Thyroid gland (tissue), 4 donors: Measurements from ENCODE around the gene NAALADL2. TPM values are rescaled to one million over a fixed set of nuclear protein-coding genes. Genes with fewer than 3 reads are reported as not detected.

Experiments used
- DNase-seq, 2 donors: peaks; one replicate each; pipeline ENCODE4 v3.0.0-alpha.2; 2019
- H3K27ac ChIP-seq, 3 donors: fragments of 200-600 bp; sonication (generic); 1 replicate in 2 of 3; 2 replicates in 1 of 3; pipeline ENCODE4 v1.5.1; 2016 to 2019; ENCODE audit warnings: mild to moderate bottlenecking in 1 of 3, moderate library complexity in 1 of 3
- H3K27me3 ChIP-seq: fragments of 200-600 bp; sonication (generic); one replicate; pipeline ENCODE4 v1.5.1; 2019
- H3K36me3 ChIP-seq, 2 donors: fragments of 200-600 bp; sonication (generic); one replicate each; pipeline ENCODE4 v1.5.1; 2016 to 2019
- H3K4me1 ChIP-seq, 2 donors: fragments of 200-600 bp; sonication (generic); one replicate each; pipeline ENCODE4 v1.5.1; 2017 to 2019
- H3K4me3 ChIP-seq, 3 donors: fragments of 200-600 bp; sonication (generic); replicated peaks in 1 of 3; 1 replicate in 2 of 3; 2 replicates in 1 of 3; pipeline ENCODE4 v1.5.1; 2016; ENCODE audit warnings: mild to moderate bottlenecking in 1 of 3
- H3K9me3 ChIP-seq: fragments of 200-600 bp; sonication (generic); one replicate; pipeline ENCODE4 v1.5.1; 2017
- CTCF ChIP-seq, 6 experiments: fragments of 200-600 bp in 3 of 6; fragments of 450-650 bp in 3 of 6; sonication (generic) in 3 of 6; IDR thresholded peaks; one replicate each; pipeline ENCODE4 v1.5.1; 2016 to 2019; ENCODE audit warnings: antibody characterized with exemption in 6 of 6, mild to moderate bottlenecking in 2 of 6, inconsistent platforms in 1 of 6, moderate library complexity in 1 of 6
- POLR2A ChIP-seq, 2 donors: fragments of 450-650 bp; IDR thresholded peaks; one replicate each; pipeline ENCODE4 v1.6.1; 2017; ENCODE audit warnings: antibody characterized with exemption in 2 of 2, mild to moderate bottlenecking in 2 of 2, moderate library complexity in 1 of 2
- WGBS, 2 donors: methylation state at CpG; one replicate each; pipeline ENCODE4 v1.1.5; 2017; 5-methylcytosine and 5-hydroxymethylcytosine counted together
- intact Hi-C: fragments of 100-400 bp; cut with DNase I; formaldehyde crosslinking; loops from one replicate; pipeline ENCODE4 v1.15.1; 2023
- total RNA-seq, 4 donors: library from RNA; depleted of rRNA; stranded (reverse); fragments of >200 nt; gene quantifications; one replicate each; pipeline ENCODE4 v1.2.3, GENCODE V29; 2016

Gene NAALADL2
- total RNA-seq, 4 donors from 2014 or later, result 7.6 to 14.7 (median 9.0) TPM

- TF ChIP-seq POLR2A (IDR thresholded peaks at IDR 0.05) (no peak), CTCF (IDR thresholded peaks at IDR 0.05) (no peak)
- Histone ChIP-seq H3K27me3 (no peaks in the 10 kb centered on the region), H3K36me3 (no peaks in the 10 kb centered on the region), H3K9me3 (no peaks in the 10 kb centered on the region), H3K4me1 (no peaks in the 10 kb centered on the region), H3K4me3 (no peak overlapping the region), H3K27ac (no peak overlapping the region)
- DNase-seq, result no peak
- WGBS, 2 donors, result 93 to 95% methylated on average over 1 of the region's 1 CpG
- intact Hi-C loops, result no loop called here
Measured at GRCh38 chr3:175552929-175553328, 693.8 kb downstream of the NAALADL2 start.

- TF ChIP-seq POLR2A (IDR thresholded peaks at IDR 0.05) (no peak), CTCF (IDR thresholded peaks at IDR 0.05) (no peak)
- Histone ChIP-seq H3K27me3 (no peaks in the 10 kb centered on the region), H3K4me1 (no peaks in the 10 kb centered on the region), H3K9me3 (no peaks in the 10 kb centered on the region), H3K27ac (no peak overlapping the region), H3K36me3 (no peaks in the 10 kb centered on the region), H3K4me3 (no peak overlapping the region)
- no peak for DNase-seq
- intact Hi-C loops, result no loop called here
Measured at GRCh38 chr3:175554801-175555200, 695.7 kb downstream of the NAALADL2 start.

DNA sequence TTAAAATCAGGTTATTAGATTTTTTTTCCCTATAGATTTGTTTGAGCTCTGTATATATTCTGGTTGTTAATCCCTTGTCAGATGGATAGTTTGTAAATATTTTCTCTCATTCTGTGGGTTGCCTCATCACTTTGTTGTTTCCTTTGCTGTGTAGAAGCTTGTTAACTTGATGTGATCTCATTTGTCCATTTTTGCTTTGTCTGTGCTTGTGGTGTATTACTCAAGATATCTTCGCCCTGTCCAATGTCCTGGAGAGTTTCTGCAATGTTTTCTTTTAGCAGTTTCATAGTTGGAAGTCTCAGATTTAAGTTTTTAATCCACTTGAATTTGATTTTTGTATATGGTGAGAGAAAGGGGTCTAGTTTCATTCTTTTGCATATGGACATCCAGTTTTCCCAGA, 699.1 kb downstream of the NAALADL2 start:
- DNase-seq, result no peak
- 83 to 95% methylated on average over 1 of the region's 1 CpG for WGBS, 2 donors
- H3K4me1 ChIP-seq, result no peaks in the 10 kb centered on the region
- TF ChIP-seq CTCF (IDR thresholded peaks at IDR 0.05) (no peak), POLR2A (IDR thresholded peaks at IDR 0.05) (no peak)
- H3K9me3 ChIP-seq, result no peaks in the 10 kb centered on the region
- no peaks in the 10 kb centered on the region for H3K36me3 ChIP-seq
- intact Hi-C loops, result no loop called here
- no peak overlapping the region for H3K4me3 ChIP-seq
- H3K27me3 ChIP-seq, result no peaks in the 10 kb centered on the region
- H3K27ac ChIP-seq, result no peak overlapping the region

- TF ChIP-seq POLR2A (IDR thresholded peaks at IDR 0.05) (no peak), CTCF (IDR thresholded peaks at IDR 0.05) (no peak)
- no peaks in the 10 kb centered on the region for H3K9me3 ChIP-seq
- H3K27ac ChIP-seq, result no peak overlapping the region
- intact Hi-C loops, result no loop called here
- no peaks in the 10 kb centered on the region for H3K36me3 ChIP-seq
- no peaks in the 10 kb centered on the region for H3K27me3 ChIP-seq
- H3K4me3 ChIP-seq, result no peak overlapping the region
- DNase-seq, result no peak
- H3K4me1 ChIP-seq, result no peaks in the 10 kb centered on the region
Measured at GRCh38 chr3:175564363-175564762, 705.2 kb downstream of the NAALADL2 start.

DNA sequence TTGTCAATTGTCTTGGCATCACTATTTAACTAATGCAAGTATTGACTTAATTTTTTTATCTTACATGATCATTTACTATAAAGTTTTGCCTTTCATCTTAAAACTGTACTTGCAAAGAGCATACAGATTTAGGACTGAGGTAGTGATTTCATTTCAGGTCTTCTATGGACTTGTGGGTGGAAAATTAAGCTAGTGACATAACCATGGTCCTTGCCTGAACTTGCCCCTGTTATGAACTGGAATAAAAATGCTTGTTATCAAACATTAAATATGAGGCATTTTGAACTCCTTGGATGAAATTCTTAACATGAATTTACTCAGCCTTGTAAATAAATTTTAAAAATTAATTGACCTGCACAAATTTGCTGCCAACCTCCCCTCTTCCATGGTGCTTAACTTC, 712.0 kb downstream of the NAALADL2 start:
- no peak overlapping the region for H3K27ac ChIP-seq
- TF ChIP-seq POLR2A (IDR thresholded peaks at IDR 0.05) (no peak), CTCF (IDR thresholded peaks at IDR 0.05) (no peak)
- H3K4me1 ChIP-seq, result no peaks in the 10 kb centered on the region
- H3K4me3 ChIP-seq, result no peak overlapping the region
- DNase-seq, result no peak
- H3K27me3 ChIP-seq, result no peaks in the 10 kb centered on the region
- H3K36me3 ChIP-seq, result no peaks in the 10 kb centered on the region
- H3K9me3 ChIP-seq, result no peaks in the 10 kb centered on the region
- intact Hi-C loops, result no loop called here
